Measurements from ENCODE around the gene SPAG16. TPM values are rescaled to one million over a fixed set of nuclear protein-coding genes. Genes with fewer than 3 reads are reported as not detected.
"Not testable (repeated sequence)": the region's sequence is repeated elsewhere in the genome, so short reads cannot be mapped to it uniquely, and the experiment has no call there.

The SPAG16 gene
- total RNA-seq, 4 donors from 2014 or later: 34.1 to 59.3 (median 46.8) TPM

GRCh38 chr2:213679894-213680293 is 395.6 kb downstream of the SPAG16 start:
- intact Hi-C loops (cut with DNase I): no loop called here
- Histone ChIP-seq H3K9me3 (no peaks in the 10 kb centered on the region), H3K27ac (no peak overlapping the region), H3K4me1 (no peaks in the 10 kb centered on the region), H3K36me3 (no peaks in the 10 kb centered on the region), H3K27me3 (no peaks in the 10 kb centered on the region), H3K4me3 (replicated peaks in 1 of 3) (no peak overlapping the region)
- TF ChIP-seq CTCF (IDR thresholded peaks at IDR 0.05) (no peak), POLR2A (IDR thresholded peaks at IDR 0.05) (no peak)
- no peak for DNase-seq
- 81 to 94% methylated on average over 1 of the region's 1 CpG for WGBS, 2 donors

- Histone ChIP-seq H3K4me3 (replicated peaks in 1 of 3) (no peak overlapping the region), H3K27me3 (no peaks in the 10 kb centered on the region), H3K27ac (no peak overlapping the region), H3K36me3 (no peaks in the 10 kb centered on the region), H3K4me1 (no peaks in the 10 kb centered on the region), H3K9me3 (no peaks in the 10 kb centered on the region)
- DNase-seq: no peak
- intact Hi-C loops (cut with DNase I): no loop called here
- TF ChIP-seq POLR2A (IDR thresholded peaks at IDR 0.05) (no peak), CTCF (IDR thresholded peaks at IDR 0.05) (no peak)
- 85 to 95% methylated on average over 2 of the region's 2 CpGs for WGBS, 2 donors
Measured at GRCh38 chr2:213682276-213682675, 398.0 kb downstream of the SPAG16 start.

GRCh38 chr2:213688133-213688532 is 403.9 kb downstream of the SPAG16 start:
- no peak for TF ChIP-seq CTCF (IDR thresholded peaks at IDR 0.05)
- TF ChIP-seq POLR2A (IDR thresholded peaks at IDR 0.05): no peak
- intact Hi-C loops (cut with DNase I): no loop called here

GRCh38 chr2:213688825-213689224 is 404.6 kb downstream of the SPAG16 start:
- H3K4me3 ChIP-seq (replicated peaks in 1 of 3); H3K36me3 ChIP-seq; H3K27ac ChIP-seq; intact Hi-C loops (cut with DNase I); H3K27me3 ChIP-seq; H3K4me1 ChIP-seq; H3K9me3 ChIP-seq; DNase-seq: not testable (repeated sequence)
- WGBS, 2 donors: 74 to 75% methylated on average over 3 of the region's 3 CpGs

More at GRCh38 chr2:213688133-213688532, 403.9 kb downstream of the SPAG16 start:
- Histone ChIP-seq H3K27ac (no peak overlapping the region), H3K27me3 (no peaks in the 10 kb centered on the region), H3K36me3 (no peaks in the 10 kb centered on the region), H3K9me3 (no peaks in the 10 kb centered on the region), H3K4me1 (no peaks in the 10 kb centered on the region), H3K4me3 (replicated peaks in 1 of 3) (no peak overlapping the region)
- no peak for DNase-seq

GRCh38 chr2:213689585-213689984 is 405.3 kb downstream of the SPAG16 start:
- H3K4me3 ChIP-seq (replicated peaks in 1 of 3): no peak overlapping the region
- no peaks in the 10 kb centered on the region for H3K27me3 ChIP-seq
- TF ChIP-seq CTCF (IDR thresholded peaks at IDR 0.05) (no peak), POLR2A (IDR thresholded peaks at IDR 0.05) (no peak)
- no peaks in the 10 kb centered on the region for H3K36me3 ChIP-seq
- H3K4me1 ChIP-seq: no peaks in the 10 kb centered on the region
- 55 to 62% methylated on average over 1 of the region's 1 CpG for WGBS, 2 donors
- intact Hi-C loops (cut with DNase I): no loop called here
- H3K9me3 ChIP-seq: no peaks in the 10 kb centered on the region
- DNase-seq: no peak
- no peak overlapping the region for H3K27ac ChIP-seq

- no peak for TF ChIP-seq CTCF (IDR thresholded peaks at IDR 0.05)
- no peak for TF ChIP-seq POLR2A (IDR thresholded peaks at IDR 0.05)
- no peak for DNase-seq
- Histone ChIP-seq H3K36me3 (no peaks in the 10 kb centered on the region), H3K9me3 (no peaks in the 10 kb centered on the region), H3K4me1 (no peaks in the 10 kb centered on the region), H3K27me3 (no peaks in the 10 kb centered on the region), H3K27ac (no peak overlapping the region), H3K4me3 (replicated peaks in 1 of 3) (no peak overlapping the region)
- intact Hi-C loops (cut with DNase I): no loop called here
Measured at GRCh38 chr2:213691351-213691750, 407.1 kb downstream of the SPAG16 start.
